T-helper 22 cell (primary cell): ENCODE data around the gene TUBB2A.
A peak's percentile ranks its signal among the peaks of the same experiment; 100 is the strongest.
"Not testable (repeated sequence)": the region's sequence is repeated elsewhere in the genome, so short reads cannot be mapped to it uniquely, and the experiment has no call there.

Source experiments
- DNase-seq: peaks from one replicate; pipeline ENCODE4 v3.0.0-alpha.2; 2020; ENCODE audit warnings: low read depth

TUBB2A gene

DNA sequence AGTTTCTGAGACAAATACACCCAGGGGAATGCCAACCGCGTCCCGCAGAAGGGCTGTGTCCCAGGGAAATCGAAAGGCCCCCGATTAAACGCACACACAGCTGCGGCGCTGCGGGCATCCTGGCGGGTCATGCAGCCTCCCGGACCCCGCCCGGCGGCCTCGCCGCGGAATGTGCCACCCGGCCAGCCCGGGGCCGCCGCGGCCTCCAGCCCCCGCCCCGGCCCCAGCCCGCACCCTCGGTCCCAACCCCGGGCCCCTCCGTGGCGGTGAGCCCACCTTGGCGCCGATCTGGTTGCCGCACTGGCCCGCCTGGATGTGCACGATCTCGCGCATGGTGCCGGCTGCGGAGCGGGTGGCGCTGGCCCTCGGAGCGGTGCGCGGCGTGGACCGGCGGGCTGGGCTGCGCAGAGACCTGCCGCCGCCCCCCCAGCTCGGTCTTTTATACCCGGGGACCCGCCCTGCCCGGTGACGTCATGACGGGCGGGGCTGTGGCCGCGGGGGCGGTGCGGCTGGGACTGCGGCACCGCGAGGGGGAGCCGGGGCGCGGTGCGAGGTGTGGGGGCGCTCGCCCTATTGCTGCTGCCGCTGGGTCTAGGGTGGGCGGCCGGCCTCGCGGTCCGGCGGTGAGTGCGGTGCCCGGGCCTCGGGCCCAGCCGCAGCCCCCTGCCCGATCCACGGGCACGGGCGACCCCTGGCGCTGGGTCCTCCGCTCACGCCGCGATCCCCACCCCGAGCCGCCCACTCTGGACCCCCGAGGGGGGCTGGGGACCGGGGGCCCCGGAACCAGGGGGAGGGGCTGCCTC, at the start of gene TUBB2A:
TSS of gene TUBB2A (minus strand) at position 414 of the 803 bp plus-strand sequence. CDS start at position 333, 81 bp downstream.
- peak; percentile 78 for DNase-seq

DNA sequence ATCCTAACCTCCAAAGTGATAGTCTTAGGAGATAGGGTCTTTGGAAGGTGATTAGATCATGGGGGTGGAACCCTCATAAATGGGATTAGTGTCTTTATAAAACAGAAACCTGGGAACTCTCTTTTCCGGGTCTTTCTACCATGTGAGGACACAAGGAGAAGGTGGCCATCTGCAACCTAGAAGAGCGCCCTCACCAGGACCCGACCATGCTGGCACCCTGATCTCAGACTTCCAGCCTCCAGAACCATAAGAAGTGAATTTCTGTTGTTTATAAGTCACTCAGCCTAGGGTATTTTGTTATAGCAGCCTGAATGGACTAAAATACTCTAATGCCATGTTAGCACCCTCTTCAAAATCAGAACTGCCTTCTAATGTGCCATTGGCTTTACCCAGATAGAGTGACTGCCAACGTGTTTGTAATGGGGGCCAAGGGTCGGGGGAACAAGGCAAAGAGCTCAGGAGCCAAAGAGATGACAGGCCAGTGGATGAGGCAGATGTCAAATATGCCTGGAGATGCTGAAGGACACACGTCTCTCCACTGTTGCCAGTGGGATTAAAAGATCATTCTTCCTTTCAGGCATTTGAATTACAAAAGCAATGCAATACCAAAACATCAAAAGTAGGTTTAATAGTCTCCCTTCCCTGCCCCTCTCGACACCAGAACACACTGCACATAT, 49.1 kb upstream of the TUBB2A start:
- DNase-seq: no peak

DNA sequence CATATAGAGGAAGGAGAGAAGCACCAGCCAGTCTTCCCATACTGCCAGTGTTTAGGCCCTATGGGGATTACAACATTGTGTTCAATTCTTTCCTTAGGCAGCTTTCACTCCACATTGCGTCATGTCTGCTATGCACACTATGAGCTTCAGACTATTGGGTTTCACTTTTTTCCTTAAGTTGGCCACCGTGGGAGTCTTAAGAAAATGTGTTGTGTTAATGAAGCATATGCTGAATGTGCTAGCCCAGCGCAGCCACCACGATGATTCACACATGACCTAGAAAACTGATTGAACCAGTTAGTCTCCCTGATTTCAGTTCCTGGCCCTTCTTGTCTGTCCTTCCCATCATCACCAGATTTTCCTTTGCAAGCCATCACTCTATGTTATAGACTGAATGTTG, 48.6 kb upstream of the TUBB2A start:
- DNase-seq: no peak

DNA sequence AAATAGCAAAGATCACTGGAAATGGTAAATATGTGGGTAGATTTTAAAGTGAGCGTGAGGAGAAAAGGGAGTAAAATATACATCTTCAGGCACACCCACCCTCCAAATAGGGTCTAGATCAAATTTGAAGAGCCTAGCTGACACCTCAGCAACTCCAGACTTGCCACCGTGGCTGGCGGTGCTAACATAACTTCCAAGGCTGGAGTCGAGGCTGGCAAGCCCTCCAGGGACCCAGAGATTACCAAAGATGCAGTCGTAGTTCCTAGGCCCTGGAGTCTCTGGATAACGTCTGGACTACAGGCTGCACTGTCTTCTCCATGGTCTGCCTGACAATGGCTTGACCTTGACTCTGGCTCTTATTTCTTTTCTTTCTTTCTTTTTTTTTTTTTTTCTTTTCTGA, 47.6 kb upstream of the TUBB2A start:
- no peak for DNase-seq

DNA sequence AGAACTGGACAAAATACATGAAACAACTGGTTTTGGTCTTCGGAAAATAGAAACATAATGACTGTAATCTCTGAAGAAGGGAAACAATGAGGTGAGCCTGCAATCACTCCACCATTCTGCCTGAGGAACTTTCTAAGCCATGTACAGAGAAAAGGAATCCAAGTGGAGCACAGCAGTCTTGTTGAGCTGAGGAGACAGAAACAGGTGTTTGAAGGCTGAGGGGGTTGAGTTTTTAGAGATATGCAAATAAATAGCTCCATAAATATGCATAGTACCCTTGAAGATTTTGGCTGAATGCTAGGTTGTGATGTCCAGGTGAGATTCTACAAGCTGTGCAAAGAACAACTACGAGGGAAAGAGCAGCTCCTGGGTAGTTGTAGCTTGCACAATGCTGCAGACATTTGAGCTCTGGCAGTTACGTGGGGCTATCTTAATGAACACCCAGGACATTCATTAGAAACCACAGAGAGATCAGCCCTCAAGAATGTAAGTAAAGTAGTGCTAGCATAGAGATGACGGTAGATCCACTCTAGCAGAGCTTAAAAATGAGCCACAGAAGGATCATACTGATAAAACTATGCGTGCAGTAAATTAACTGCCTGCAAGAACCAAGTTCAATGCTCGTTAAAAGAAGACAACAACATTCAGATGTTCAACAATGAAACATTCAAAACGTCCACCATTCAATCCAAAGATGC, 45.8 kb upstream of the TUBB2A start:
- DNase-seq: no peak

DNA sequence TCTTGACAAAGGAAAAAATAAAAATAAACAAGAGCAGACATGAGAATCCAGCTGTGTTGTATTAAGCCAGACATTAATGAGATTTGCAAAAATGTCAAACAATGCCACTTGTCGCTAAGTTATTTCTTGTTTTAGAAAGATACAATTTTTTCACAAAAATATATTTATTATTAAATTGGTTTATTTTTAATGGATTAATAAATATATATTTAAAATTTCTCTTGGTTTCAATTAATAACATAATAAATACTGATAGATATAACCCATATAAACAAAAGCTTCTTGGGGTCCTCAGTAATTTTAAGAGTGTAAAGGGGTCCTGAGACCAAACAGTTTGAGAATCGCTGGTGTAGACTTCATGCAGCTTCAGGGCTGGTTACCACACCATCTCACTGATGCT, 44.0 kb upstream of the TUBB2A start:
- DNase-seq: no peak

DNA sequence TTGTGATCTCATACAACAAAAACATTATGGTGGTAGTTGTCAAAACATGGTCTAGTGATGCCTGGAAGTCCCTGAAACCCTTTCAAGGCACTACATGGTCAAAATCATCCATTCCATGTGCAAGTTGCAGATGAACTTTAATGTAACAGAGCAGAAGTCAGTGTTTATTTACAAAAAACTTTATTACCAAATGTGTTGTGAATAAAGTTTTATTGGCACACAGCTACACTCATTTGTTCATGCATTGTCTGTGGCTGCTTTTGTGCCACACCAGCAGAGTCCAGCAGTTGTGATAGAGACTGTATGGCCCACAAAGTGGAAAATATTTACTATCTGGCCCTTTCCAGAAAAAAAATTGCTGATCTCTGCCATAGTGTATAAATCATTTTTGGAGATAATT, 43.3 kb upstream of the TUBB2A start:
- no peak for DNase-seq

DNA sequence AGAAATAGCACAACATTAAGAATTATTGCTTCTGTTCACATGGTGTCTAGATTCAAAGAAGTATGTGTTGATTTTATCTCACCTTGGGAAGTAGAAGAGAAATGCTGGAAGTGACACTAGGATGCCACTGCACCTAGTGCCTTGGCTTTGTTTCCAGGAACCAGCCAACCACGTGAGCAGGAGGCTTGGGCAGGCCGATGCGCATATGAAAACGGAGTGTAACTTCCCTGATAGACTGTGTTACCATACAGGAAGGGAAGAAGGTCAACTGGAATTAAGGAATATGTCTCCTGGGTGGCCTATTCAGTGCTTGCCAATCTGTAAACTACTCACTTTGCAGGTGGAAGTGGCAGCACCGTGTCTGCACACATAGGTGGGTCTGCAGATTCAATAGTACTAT, 42.0 kb upstream of the TUBB2A start:
- DNase-seq: no peak

DNA sequence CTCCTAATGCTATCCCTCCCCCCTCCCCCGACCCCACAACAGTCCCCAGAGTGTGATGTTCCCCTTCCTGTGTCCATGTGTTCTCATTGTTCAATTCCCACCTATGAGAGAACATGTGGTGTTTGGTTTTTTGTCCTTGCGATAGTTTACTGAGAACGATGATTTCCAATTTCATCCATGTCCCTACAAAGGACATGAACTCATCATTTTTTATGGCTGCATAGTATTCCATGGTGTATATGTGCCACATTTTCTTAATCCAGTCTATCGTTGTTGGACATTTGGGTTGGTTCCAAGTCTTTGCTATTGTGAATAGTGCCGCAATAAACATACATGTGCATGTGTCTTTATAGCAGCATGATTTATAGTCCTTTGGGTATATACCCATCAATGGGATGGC, 40.4 kb upstream of the TUBB2A start:
- not testable (repeated sequence) for DNase-seq

DNA sequence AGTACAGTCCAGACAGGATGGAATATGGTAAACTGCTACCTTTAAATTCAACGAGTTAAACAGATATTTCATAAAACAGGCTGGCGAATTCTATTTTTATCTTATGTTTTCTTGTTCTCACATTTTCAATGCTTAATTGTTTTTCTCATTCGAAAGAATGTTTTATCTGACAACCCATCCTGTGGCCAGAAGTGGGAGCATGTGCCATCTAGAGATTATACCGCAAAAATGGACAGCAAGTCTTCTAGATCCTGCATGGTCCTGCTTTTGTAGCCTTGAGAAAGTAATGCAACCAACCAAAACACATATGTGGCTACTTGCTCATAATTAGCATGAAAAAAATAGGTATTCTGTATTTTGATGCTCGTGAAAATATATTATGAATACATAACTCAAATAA, 39.4 kb upstream of the TUBB2A start:
- no peak for DNase-seq

DNA sequence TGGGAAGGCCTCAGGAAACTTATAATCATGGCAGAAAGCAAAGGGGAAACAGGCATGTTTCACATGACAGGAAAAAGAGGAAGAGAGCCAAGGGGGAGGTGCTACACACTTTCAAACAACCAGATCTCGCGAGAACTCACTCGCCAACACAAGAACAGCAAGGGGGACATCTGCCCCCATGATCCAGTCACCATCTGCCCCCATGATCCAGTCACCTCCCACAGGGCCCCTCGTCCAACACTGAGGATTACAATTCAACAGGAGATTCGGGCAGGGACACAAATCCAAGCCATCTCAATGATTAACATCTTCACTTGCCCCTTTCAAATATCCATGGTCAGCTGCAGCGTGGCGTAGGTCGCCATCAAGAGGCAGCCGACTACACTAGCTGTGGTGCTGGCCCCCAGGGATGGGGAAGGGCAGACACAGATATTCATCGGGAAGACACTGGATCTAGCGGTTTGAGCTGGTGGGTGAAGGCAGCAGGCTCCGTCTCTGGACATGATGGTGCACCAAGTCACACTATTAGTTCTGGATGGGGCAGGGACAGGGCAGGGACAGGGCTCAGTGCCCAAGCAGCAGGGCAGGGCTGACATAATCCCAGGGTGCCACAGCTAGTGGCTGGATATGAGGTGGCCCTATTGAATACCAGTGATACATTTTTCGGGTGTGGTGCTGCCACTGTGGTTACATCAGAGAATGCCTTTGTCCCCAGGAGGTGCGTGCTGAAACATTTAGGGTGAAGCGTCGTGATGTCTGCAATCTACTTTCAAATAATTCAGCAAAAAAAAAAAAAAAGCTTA, 38.6 kb upstream of the TUBB2A start:
- DNase-seq: no peak

DNA sequence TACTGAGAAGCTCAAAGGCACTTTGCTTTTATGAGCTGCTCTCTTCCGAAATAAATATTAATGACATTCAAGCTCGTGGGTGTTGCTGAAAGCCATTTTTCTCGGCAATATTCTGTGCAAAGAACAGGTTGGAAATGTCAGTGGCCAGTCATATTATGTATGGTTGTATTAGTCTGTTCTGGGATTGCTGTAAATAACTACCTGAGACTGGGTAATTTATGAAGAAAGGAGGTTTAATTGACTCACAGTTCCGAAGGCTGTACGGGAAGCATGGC, 38.0 kb upstream of the TUBB2A start:
- no peak for DNase-seq

DNA sequence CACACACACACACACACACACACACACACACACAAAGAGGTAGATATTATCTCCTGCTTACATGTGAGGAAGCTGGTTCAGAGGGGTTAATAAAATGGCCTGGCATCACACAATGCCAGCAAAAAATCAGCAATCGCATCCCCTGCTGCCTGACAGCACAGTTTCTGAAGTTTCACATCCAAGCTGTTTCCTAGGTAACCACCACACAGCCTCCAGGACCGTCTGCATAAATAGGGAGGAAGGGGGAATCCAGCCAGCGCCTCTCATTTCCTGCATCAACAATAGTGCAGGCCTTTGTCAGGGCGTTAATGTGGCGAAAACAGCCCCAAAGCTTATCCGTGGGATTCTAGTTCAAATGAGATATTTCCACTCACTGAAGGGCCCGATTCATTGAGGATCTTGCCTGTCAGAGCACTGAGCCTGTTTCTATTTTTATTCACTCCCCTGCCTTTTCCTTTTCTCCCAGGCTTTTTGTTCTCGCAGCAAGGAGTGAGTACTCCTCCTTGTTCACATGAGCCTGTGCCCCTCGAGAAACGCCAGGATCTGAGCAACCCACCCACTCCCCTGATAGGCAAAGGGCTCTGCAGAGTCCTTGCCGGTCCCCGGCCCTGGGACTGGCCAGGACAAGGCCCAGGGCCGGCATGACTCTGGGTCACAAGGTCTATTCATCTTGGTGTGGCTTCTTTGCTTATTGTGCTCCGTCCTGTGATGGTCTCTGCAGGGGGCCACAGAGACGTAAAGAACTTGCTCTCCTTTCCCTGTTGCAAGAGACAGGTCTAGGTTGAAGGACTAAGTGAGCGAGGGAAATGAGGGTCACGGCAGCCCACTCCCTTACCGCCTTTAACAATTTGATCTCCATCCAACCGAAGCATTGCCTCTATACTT, 37.4 kb upstream of the TUBB2A start:
- DNase-seq: no peak

DNA sequence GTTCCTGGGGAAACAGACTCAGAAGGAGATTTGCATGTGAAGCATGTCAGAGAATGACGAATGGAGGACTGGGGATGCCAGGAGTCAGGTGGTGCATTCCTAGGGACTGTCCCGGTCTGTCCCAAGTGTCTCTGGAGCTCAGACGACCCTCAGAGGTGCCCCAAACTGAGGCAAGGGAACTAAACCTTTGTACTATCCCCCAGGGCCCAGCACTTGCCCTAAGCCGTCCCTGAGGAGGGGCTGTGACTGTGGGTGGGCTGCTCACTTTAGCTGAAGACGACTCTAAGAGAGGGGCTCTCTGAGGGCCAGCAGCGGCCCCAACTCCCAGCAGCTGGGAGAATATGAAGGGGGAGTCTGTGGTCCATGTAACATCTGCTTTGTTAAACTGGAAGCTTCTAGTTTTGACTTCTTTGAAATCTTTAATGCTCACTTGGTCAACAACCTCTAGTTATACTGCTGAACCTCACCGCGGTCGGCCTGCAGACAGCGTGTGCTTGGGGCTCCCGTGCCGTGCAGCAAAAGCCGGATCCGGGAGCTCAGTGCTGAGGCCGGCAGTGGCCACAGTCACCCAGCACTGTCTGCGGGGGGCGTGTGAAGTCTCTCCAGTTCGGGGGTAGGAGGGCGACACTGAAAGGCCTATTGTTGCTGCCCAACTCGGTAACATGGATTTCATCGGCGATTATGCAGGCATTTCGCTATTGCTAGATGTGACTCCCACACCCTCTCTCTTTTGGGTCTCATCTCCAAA, 35.9 kb upstream of the TUBB2A start:
- no peak for DNase-seq

DNA sequence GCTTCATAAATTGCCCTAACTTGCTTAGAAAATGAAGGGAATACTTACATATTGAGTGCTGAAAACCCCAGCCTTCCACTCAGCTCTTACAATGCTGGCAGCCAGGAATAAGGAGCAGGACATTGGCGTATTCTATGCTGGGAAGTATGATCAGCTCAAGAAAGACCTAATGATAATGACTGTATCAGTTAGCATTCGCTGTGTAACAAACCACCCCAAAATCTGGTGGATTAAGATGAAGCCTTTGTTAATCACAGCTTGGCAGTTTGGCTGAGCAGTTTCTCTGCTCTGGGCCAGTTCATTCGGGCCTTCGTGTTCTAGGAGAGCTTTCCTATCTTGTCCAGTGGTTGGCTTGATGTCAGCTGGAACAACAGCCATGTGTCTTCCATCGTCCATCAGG, 33.4 kb upstream of the TUBB2A start:
- no peak for DNase-seq

DNA sequence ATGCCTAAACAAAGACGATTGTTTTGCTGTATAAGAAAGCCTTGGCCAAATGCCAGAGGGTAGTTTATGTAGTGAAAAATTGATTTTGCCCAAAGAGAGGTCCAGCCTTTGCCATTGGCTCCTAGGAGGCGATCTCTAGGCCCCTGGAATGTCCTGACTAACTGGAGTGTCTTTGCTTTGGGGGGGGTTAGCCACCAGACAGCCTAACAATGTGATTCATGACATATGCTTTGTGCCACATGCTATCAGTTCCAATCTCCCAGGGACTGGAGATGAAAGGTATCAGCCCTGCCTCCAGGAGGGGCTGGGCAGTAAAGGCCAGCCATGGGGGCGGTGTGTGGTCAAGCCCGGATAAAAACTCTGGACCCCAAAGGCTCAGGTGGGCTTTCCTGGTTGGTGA, 32.7 kb upstream of the TUBB2A start:
- no peak for DNase-seq

DNA sequence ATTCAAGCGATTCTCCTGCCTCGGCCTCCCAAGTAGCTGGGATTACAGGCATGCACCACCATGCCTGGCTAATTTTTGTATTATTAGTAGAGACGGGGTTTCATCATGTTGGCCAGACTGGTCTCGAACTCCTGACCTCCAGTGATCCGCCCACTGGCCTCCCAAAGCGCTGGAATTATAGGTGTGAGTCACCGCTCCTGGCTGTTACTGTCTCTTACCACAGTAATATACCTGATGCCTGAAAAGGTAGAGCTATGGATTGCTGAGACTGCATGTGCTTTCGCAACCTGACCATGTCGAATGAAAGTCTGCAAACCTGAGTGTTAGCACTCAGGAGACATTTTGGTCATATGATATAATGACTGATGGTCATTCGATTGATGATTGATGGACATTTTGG, 31.8 kb upstream of the TUBB2A start:
- not testable (repeated sequence) for DNase-seq

DNA sequence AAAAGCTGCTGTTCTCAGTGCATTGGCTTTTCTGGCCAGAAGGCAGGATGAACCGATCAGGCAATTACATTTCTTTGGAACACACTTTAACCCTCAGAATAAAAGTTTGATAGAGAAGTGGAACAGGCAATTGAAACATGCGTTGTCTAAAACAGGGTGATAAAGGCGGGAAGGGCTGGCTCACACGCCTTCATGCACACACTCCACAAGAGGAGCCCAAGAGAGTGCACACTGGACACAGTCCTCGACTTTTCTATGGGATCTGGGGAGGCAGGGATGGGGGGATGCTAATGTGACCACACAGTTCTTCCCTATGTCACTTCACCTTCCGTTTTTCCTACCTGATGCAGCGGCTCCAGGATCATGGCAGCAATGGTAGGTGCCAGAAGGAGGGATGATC, 30.9 kb upstream of the TUBB2A start:
- no peak for DNase-seq

DNA sequence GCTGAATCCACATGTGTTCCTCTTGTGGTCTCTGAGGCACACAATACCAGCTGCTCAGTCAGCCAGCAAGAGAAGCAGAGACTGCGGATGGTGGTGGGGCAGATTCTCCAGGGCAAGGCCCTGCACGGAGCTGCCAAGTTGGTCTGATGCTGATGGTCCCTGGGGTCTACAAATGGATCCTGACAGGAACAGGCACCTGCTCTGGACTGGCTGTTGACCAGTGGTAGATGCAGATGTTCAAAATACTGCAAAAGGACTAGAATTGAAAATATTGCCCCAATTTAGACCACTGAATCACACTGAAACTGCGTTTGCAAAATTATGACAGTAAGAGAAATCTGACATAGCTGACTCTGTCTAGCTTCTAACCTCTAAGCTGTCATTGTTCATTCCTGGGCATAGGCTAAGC, 29.6 kb upstream of the TUBB2A start:
- no peak for DNase-seq

DNA sequence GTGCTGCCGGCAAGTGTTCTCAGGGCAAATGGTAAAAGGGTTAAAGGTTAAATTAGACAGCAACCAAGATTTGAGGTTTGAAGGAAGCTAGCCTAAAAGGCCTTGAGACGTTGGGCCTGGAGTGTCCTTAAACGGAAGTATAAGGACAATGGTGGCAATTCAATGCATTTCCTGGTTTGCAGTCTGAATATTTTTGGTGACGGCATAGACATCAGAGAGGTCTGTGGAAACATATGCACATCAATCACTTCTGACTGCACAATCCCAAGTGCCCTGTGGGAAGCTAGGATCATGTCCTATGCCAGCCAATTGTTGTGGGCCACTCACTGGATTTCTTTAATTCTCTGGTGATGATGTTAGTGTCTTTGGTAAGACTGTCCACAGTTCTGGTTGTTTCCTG, 25.7 kb upstream of the TUBB2A start:
- no peak for DNase-seq

DNA sequence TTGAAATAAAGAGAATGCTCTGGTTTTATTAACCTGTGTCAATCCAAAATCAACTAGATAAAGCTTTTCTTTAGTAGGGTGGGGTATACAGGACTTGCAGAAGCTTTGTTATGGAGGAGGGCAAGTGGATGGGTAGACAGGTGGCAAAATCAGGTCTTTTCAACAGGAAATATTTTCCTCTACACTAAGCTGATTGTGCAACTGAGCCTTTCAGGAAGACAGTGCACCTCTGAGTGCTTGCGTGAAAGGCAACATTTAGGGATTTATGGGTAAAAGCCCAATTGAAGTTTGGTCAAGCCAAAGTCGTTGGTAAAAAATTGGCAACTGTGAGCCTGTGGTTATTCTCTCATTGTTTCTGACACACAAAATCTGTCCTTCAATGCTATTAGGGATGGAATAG, 23.8 kb upstream of the TUBB2A start:
- DNase-seq: no peak
